ENCODE results near the gene BICRA.
A peak's percentile ranks its signal among the peaks of the same experiment; 100 is the strongest.
"Not testable (repeated sequence)": the region's sequence is repeated elsewhere in the genome, so short reads cannot be mapped to it uniquely, and the experiment has no call there.

The BICRA gene

GRCh38 chr19:47695533-47696262 lies 86.8 kb downstream of the BICRA start:
- DNase-seq = no peak

GRCh38 chr19:47696635-47697034 lies 87.7 kb downstream of the BICRA start:
- no peak for DNase-seq

- peak; percentile 61 for DNase-seq
Measured at GRCh38 chr19:47697863-47698609, 89.1 kb downstream of the BICRA start.

DNA sequence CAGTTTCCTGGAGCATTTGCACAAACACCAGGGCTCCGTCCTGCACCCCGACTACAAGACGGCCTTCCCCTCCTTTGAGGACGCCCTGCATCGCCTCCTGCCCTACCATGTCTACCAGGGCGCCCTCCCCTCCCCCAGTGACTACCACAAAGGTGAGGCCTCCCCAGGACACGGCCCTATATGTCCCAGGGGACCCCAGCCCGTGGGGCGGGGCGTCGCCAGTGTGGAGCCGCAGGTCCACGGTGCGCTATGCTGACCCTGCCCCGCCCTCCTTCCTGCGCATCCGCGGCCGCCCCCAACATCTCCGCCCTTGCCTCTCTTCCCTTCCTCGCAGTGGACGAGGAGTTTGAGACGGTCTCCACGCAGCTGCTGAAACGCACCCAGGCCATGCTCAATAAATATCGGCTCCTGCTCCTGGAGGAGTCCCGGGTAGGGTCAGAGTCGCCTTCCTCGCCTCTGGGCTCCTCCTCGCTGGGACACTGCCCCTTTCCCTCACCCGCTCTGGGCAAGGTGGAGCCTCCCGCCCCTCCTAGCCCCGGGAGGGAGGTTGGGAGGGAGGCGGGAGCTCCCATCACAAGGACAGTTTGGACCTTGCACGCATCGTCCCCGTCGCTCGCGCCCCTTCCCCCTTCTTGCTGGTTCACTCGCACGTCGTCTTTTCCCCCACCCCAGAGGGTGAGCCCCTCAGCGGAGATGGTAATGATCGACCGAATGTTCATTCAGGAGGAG lies 89.9 kb downstream of the BICRA start:
- DNase-seq = no peak

- no peak for DNase-seq
Measured at GRCh38 chr19:47699360-47699917, 90.5 kb downstream of the BICRA start.

- no peak for DNase-seq
Measured at GRCh38 chr19:47700934-47701716, 92.2 kb downstream of the BICRA start.

DNA sequence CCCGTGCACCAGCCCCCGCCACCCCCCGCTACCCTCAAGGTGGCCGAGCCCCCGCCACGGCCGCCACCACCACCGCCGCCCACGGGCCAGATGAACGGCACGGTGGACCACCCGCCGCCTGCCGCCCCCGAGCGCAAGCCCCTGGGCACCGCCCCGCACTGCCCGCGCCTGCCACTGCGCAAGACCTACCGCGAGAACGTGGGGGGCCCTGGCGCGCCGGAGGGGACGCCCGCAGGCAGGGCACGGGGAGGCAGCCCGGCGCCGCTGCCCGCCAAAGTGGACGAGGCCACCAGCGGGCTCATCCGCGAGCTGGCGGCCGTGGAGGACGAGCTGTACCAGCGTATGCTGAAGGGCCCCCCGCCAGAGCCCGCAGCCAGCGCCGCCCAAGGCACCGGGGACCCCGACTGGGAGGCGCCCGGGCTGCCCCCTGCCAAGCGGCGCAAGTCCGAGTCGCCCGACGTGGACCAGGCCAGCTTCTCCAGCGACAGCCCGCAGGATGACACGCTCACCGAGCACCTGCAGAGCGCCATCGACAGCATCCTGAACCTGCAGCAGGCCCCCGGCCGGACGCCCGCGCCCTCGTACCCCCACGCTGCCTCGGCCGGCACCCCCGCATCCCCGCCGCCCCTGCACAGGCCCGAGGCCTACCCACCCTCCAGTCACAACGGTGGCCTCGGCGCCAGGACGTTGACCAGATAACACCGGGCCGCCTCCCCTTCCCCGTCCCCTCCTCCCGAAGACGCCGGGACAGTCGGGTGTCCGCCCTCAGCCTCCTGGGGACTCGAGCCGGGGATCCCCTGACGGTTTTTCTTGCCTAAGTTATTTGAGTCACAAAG lies 93.0 kb downstream of the BICRA start:
- no peak for DNase-seq

GRCh38 chr19:47702671-47703070 lies 93.7 kb downstream of the BICRA start:
- DNase-seq = no peak

DNA sequence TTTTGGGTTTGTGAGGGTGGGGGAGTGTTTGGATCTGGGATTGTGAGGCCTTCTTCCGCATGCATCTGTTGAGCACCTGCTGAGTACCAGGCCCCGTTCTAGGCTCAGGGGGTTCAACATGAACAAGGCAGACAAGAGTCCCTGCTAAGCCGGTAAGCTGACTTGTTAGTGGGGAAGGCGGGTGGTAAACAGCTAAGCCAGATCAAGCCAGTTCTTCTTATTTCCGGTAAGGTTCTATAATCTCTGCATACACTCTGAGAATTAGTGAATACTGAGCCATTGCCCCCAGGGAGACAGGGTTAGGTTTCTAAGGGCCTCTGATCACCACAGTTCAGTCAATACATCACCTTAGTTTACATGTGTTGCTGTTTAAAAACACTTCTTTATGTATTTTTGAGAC lies 94.4 kb downstream of the BICRA start:
- DNase-seq = no peak

DNA sequence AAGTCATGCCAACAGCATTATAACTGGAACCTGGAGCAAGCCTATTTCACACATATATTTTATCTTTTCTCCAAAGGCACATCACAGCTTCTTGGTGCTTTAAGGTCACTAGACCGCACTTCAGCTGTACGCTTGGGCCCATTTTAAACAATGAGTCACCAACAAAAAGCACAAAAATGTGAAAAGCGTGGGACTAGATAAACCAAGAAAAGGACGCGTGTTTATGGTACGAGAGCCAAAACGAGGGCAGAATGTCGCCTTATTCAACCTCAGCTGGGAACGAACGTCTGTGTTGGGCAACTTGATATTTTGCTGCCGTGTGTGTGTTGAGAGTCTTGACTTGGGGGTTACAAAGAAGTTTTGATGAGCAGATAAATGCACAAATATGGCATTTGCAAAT lies 95.1 kb downstream of the BICRA start:
- DNase-seq = no peak

GRCh38 chr19:47704656-47705055 lies 95.7 kb downstream of the BICRA start:
- DNase-seq = no peak

- peak; percentile 43 for DNase-seq
Measured at GRCh38 chr19:47707135-47707925, 98.4 kb downstream of the BICRA start.

DNA sequence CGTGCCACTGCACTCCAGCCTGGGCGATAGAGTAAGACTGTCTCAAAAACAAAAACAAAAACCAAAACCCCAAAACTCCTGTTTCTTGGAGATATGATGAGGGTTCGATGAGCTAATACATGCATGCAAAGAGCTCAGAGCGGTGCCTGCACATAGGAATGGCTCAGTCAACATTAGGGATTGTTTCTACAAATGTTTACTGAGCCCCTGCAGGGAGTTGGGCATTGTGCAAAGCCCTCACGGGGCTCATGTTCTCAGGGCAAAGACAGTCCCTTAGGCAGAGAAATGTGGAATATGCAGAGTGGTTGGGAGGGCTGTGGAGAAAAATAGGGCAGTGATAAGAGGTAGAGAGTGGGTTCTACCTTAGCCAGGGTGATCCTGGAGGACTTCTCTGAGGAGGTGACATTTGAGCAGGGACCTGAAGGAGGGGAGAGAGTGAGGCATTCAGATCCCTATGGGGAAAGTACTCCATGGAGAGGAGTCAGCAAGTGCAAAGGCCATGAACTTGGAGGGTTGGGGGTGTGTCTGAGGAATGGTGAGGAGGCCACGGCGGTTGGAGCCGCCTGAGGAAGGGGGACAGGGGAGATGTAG lies 102.8 kb downstream of the BICRA start:
- no peak for DNase-seq

GRCh38 chr19:47713046-47714021 lies 104.4 kb downstream of the BICRA start, which contains the start of gene EHD2:
TSS of gene EHD2 (plus strand) at chr19:47713422. CDS start at chr19:47716613, 3,191 bp downstream.
- DNase-seq = peak; percentile 56

- no peak for DNase-seq
Measured at GRCh38 chr19:47714339-47714738, 105.4 kb downstream of the BICRA start.

GRCh38 chr19:47714855-47715254 lies 105.9 kb downstream of the BICRA start:
- DNase-seq = not testable (repeated sequence)

GRCh38 chr19:47716270-47716937 lies 107.5 kb downstream of the BICRA start:
- DNase-seq = no peak

DNA sequence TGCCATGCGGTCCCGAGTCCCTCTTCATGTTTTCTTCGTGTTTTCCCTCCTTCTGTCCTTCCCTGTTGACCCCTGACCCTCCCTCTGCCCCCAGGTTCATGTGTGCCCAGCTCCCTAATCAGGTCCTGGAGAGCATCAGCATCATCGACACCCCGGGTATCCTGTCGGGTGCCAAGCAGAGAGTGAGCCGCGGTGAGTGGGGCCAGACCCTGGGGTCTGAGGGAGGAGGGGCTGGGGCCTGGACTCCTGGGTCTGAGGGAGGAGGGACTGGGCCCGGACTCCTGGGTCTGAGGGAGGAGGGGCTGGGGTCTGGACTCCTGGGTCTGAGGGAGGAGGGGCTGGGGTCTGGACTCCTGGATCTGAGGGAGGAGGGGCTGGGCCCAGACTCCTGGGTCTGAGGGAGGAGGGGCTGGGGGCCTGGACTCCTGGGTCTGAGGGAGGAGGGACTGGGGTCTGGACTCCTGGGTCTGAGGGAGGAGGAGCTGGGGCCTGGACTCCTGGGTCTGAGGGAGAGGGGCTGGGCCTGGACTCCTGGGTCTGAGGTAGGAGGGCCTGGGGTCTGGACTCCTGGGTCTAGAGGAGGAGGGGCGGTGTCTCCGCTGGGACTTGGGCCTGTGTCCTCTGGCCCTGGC lies 109.6 kb downstream of the BICRA start:
- DNase-seq = not testable (repeated sequence)

Data from GDM1 (cell line).